HG03103 (cell line): Measurements from ENCODE around the gene HNRNPK.
"Not testable (repeated sequence)": the region's sequence is repeated elsewhere in the genome, so short reads cannot be mapped to it uniquely, and the experiment has no call there.

ENCODE experiments used
- ATAC-seq: cut with Tn5 transposase; IDR thresholded peaks from one replicate; pipeline ENCODE4 v1.9.1; 2021; ENCODE audit warnings: low read depth; ENCODE audit not compliant: unreplicated experiment

HNRNPK gene

GRCh38 chr9:83978992-83979811, 813 bp downstream of the HNRNPK start:
- ATAC-seq: no peak

GRCh38 chr9:83977196-83977595, 2.8 kb downstream of the HNRNPK start:
- no peak for ATAC-seq

GRCh38 chr9:83976372-83976771, 3.6 kb downstream of the HNRNPK start:
- no peak for ATAC-seq

GRCh38 chr9:83975300-83975699, 4.7 kb downstream of the HNRNPK start:
- no peak for ATAC-seq

GRCh38 chr9:83972286-83972685, 7.7 kb downstream of the HNRNPK start:
- no peak for ATAC-seq

- no peak for ATAC-seq
These were observed 8.5 kb downstream of the HNRNPK start for GRCh38 chr9:83971485-83971884.

- ATAC-seq: no peak
These were observed 10.4 kb downstream of the HNRNPK start for GRCh38 chr9:83969602-83970001.

- no peak for ATAC-seq
These were observed 12.9 kb downstream of the HNRNPK start for GRCh38 chr9:83967073-83967472.

- no peak for ATAC-seq
These were observed 13.8 kb downstream of the HNRNPK start for GRCh38 chr9:83966209-83966582.

- no peak for ATAC-seq
These were observed 14.4 kb downstream of the HNRNPK start for GRCh38 chr9:83965350-83966208.

- ATAC-seq: no peak
These were observed 15.1 kb downstream of the HNRNPK start for GRCh38 chr9:83964973-83965349.

- no peak for ATAC-seq
These were observed 17.9 kb downstream of the HNRNPK start for GRCh38 chr9:83962165-83962564.

- no peak for ATAC-seq
These were observed 19.0 kb downstream of the HNRNPK start for GRCh38 chr9:83960991-83961390.

- no peak for ATAC-seq
These were observed 21.0 kb downstream of the HNRNPK start for GRCh38 chr9:83959061-83959460.

GRCh38 chr9:83957248-83957513, 22.8 kb downstream of the HNRNPK start:
- ATAC-seq: no peak

- peak; percentile 65 for ATAC-seq
These were observed 23.4 kb downstream of the HNRNPK start for GRCh38 chr9:83956436-83957247.

- peak; percentile 50 for ATAC-seq
These were observed 24.0 kb downstream of the HNRNPK start for GRCh38 chr9:83956086-83956435.

- not testable (repeated sequence) for ATAC-seq
These were observed 31.9 kb downstream of the HNRNPK start for GRCh38 chr9:83948096-83948495.

GRCh38 chr9:83940590-83941303, 39.3 kb downstream of the HNRNPK start:
- ATAC-seq: no peak

GRCh38 chr9:83937861-83938455, 42.1 kb downstream of the HNRNPK start:
- no peak for ATAC-seq
